ENCODE data around the gene GABRB1.
"Not testable (repeated sequence)": the region's sequence is repeated elsewhere in the genome, so short reads cannot be mapped to it uniquely, and the experiment has no call there.

Gene GABRB1

GRCh38 chr4:47378021-47378530 is 346.7 kb downstream of the GABRB1 start:
- not testable (repeated sequence) for H3K4me3 ChIP-seq (ENCODE audit: low read length in 2 of 2); H3K9ac ChIP-seq (ENCODE audit: low read length in 2 of 2); H3K4me1 ChIP-seq (ENCODE audit: control insufficient read depth, insufficient read depth, low read length); H3K27ac ChIP-seq (ENCODE audit: low read length); H3K9me3 ChIP-seq (ENCODE audit: control insufficient read depth in 2 of 2, low read length in 2 of 2); H3K27me3 ChIP-seq (ENCODE audit: control insufficient read depth in 1 of 2, insufficient read depth in 2 of 2, low read length in 2 of 2); H3K36me3 ChIP-seq (ENCODE audit: control insufficient read depth in 2 of 2, insufficient read depth in 2 of 2, low read length in 2 of 2)

DNA sequence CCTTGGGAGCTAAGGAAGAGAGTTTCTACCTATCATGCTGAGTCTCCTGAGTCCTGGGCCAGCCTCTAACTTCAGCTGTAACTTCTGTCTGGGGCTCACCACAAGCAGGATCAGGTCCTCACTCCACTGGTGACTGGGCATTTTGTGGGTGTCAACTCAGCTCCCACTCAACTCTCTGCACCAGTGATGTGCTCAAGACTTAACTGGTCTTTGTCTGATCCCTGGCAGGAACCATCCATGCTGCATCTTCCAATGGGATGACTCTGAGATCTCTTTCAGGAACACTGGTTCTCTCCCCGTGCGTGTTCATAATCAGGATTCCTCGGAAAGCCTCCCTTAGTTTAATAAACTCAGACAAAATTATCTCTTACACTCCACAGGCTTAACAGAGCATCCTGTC is 349.8 kb downstream of the GABRB1 start:
- Histone ChIP-seq H3K4me1 (ENCODE audit: control insufficient read depth, insufficient read depth, low read length) (no peaks in the 10 kb centered on the region), H3K9ac (ENCODE audit: low read length in 2 of 2) (no peak overlapping the region), H3K36me3 (ENCODE audit: control insufficient read depth in 2 of 2, insufficient read depth in 2 of 2, low read length in 2 of 2) (no peaks in the 10 kb centered on the region), H3K9me3 (ENCODE audit: control insufficient read depth in 2 of 2, low read length in 2 of 2) (no peaks in the 10 kb centered on the region), H3K4me3 (ENCODE audit: low read length in 2 of 2) (no peak overlapping the region), H3K27me3 (ENCODE audit: control insufficient read depth in 1 of 2, insufficient read depth in 2 of 2, low read length in 2 of 2) (no peaks in the 10 kb centered on the region), H3K27ac (ENCODE audit: low read length) (no peak overlapping the region)

DNA sequence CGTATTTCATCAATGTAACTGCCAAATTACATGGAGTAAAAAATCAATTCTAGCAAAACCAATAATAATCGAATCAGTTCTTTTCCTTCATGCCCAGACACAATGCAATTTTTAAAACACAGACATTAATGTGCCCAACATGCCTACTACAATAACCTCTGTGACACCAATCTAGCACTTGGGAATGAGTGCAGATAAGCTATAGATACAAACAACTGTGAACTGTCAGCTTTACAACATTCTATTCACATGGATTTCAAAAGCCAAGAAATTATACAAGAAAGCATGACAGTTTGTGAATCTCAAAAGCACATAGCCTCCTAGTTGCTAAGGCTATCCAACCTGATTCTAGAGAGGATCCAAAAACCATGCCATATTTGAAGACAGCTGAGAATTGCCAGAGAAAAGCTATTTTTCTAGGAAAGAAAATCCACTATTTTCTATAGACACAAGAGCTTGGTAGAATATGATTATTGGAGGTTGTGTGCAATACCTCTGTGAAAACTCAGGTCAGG is 351.5 kb downstream of the GABRB1 start:
- no peak overlapping the region for H3K9ac ChIP-seq (ENCODE audit: low read length in 2 of 2)
- no peaks in the 10 kb centered on the region for H3K27me3 ChIP-seq (ENCODE audit: control insufficient read depth in 1 of 2, insufficient read depth in 2 of 2, low read length in 2 of 2)
- no peak overlapping the region for H3K4me3 ChIP-seq (ENCODE audit: low read length in 2 of 2)
- H3K9me3 ChIP-seq (ENCODE audit: control insufficient read depth in 2 of 2, low read length in 2 of 2), result no peaks in the 10 kb centered on the region
- no peaks in the 10 kb centered on the region for H3K4me1 ChIP-seq (ENCODE audit: control insufficient read depth, insufficient read depth, low read length)
- no peak overlapping the region for H3K27ac ChIP-seq (ENCODE audit: low read length)
- no peaks in the 10 kb centered on the region for H3K36me3 ChIP-seq (ENCODE audit: control insufficient read depth in 2 of 2, insufficient read depth in 2 of 2, low read length in 2 of 2)

DNA sequence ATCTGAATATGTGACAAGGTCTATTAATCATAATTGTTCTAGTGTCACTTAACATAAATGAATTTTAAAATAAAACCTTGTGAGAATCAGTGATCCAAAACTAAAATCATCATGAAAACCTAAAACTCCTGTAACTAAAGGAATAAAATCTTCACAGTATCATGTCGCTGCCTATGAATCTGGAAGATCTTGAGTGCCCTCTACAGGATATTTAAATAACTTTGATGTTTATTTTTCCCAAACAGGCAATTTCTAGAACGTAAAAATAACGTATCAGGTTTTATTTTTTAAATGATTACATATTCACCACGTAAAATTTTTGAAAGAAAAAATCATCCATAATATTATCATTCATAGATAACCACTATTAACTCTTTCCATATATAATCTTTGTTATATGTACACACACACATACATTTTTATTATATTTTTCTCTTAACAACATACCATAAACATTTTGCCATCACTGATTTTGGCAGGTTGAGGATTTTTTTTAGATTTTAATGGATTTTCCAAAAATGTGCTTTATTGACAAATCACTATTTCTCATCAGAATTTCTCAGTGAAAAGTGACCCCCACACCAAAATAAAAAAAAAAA is 352.6 kb downstream of the GABRB1 start:
- no peak overlapping the region for H3K27ac ChIP-seq (ENCODE audit: low read length)
- H3K9ac ChIP-seq (ENCODE audit: low read length in 2 of 2), result no peak overlapping the region
- H3K36me3 ChIP-seq (ENCODE audit: control insufficient read depth in 2 of 2, insufficient read depth in 2 of 2, low read length in 2 of 2), result no peaks in the 10 kb centered on the region

DNA sequence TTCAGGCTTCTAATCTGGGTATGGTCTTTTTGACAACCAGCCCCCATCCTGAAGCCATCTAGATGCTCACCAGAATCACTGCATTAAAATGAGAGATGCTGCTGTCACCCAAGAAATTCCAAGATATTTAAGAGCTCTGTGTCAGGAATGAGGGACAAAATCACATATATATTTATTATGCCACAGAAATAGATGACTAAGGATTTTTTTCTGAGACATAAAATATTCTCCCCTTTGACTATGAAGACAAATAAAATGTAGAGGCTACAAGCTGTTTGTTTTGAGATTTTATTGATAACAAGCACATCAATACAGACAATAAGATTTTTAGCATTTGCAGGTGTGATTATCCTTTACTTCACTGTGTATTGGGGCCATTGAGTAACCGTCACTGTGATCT is 354.8 kb downstream of the GABRB1 start:
- H3K9me3 ChIP-seq (ENCODE audit: control insufficient read depth in 2 of 2, low read length in 2 of 2), result no peaks in the 10 kb centered on the region
- H3K27ac ChIP-seq (ENCODE audit: low read length), result no peak overlapping the region
- no peaks in the 10 kb centered on the region for H3K4me1 ChIP-seq (ENCODE audit: control insufficient read depth, insufficient read depth, low read length)
- H3K9ac ChIP-seq (ENCODE audit: low read length in 2 of 2), result no peak overlapping the region
- H3K4me3 ChIP-seq (ENCODE audit: low read length in 2 of 2), result no peak overlapping the region
- H3K36me3 ChIP-seq (ENCODE audit: control insufficient read depth in 2 of 2, insufficient read depth in 2 of 2, low read length in 2 of 2), result no peaks in the 10 kb centered on the region
- no peaks in the 10 kb centered on the region for H3K27me3 ChIP-seq (ENCODE audit: control insufficient read depth in 1 of 2, insufficient read depth in 2 of 2, low read length in 2 of 2)

More for the DNA sequence above, 352.6 kb downstream of the GABRB1 start:
- no peaks in the 10 kb centered on the region for H3K4me1 ChIP-seq (ENCODE audit: control insufficient read depth, insufficient read depth, low read length)
- H3K4me3 ChIP-seq (ENCODE audit: low read length in 2 of 2), result no peak overlapping the region
- no peaks in the 10 kb centered on the region for H3K9me3 ChIP-seq (ENCODE audit: control insufficient read depth in 2 of 2, low read length in 2 of 2)
- no peaks in the 10 kb centered on the region for H3K27me3 ChIP-seq (ENCODE audit: control insufficient read depth in 1 of 2, insufficient read depth in 2 of 2, low read length in 2 of 2)

- Histone ChIP-seq H3K4me1 (ENCODE audit: control insufficient read depth, insufficient read depth, low read length) (no peaks in the 10 kb centered on the region), H3K9ac (ENCODE audit: low read length in 2 of 2) (no peak overlapping the region), H3K4me3 (ENCODE audit: low read length in 2 of 2) (no peak overlapping the region), H3K27ac (ENCODE audit: low read length) (no peak overlapping the region), H3K27me3 (ENCODE audit: control insufficient read depth in 1 of 2, insufficient read depth in 2 of 2, low read length in 2 of 2) (no peaks in the 10 kb centered on the region), H3K9me3 (ENCODE audit: control insufficient read depth in 2 of 2, low read length in 2 of 2) (no peaks in the 10 kb centered on the region), H3K36me3 (ENCODE audit: control insufficient read depth in 2 of 2, insufficient read depth in 2 of 2, low read length in 2 of 2) (no peaks in the 10 kb centered on the region)
These were observed 355.3 kb downstream of the GABRB1 start for GRCh38 chr4:47386561-47387235.

DNA sequence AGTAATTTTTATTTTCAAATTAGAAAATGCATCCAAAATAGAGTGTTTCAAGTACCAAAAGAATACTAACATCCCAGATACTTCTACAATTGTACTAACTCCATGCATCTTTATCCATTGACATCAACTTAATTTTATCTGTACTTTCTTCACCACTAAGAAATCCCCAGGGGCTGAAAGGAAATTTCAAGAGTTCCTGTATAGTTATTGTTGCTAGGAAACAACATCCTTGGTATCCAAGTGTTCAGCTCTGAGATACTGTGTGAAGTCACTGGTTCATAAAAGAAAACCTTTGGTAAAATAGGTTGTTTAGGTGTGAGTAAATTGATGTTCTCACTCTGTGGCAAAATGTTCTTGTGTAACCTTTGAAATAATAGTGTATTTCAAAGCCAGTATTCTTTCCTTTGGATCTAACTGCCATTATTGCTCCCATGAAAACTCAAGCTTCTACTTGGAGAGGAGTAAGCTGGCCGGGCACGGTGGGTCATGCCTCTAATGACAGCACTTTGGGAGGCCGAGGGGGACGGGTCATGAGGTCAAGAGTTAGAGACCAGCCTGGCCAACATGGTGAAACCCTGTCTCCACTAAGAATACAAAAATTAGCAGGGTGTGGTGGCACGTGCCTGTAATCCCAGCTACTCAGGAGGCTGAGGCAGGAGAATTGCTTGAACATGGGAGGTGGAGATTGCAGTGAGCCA is 359.2 kb downstream of the GABRB1 start:
- Histone ChIP-seq H3K36me3 (ENCODE audit: control insufficient read depth in 2 of 2, insufficient read depth in 2 of 2, low read length in 2 of 2) (no peaks in the 10 kb centered on the region), H3K27ac (ENCODE audit: low read length) (no peak overlapping the region), H3K4me3 (ENCODE audit: low read length in 2 of 2) (no peak overlapping the region), H3K9ac (ENCODE audit: low read length in 2 of 2) (no peak overlapping the region), H3K9me3 (ENCODE audit: control insufficient read depth in 2 of 2, low read length in 2 of 2) (no peaks in the 10 kb centered on the region), H3K4me1 (ENCODE audit: control insufficient read depth, insufficient read depth, low read length) (no peaks in the 10 kb centered on the region), H3K27me3 (ENCODE audit: control insufficient read depth in 1 of 2, insufficient read depth in 2 of 2, low read length in 2 of 2) (no peaks in the 10 kb centered on the region)

GRCh38 chr4:47391256-47391655 is 359.9 kb downstream of the GABRB1 start:
- Histone ChIP-seq H3K4me1 (ENCODE audit: control insufficient read depth, insufficient read depth, low read length) (no peaks in the 10 kb centered on the region), H3K36me3 (ENCODE audit: control insufficient read depth in 2 of 2, insufficient read depth in 2 of 2, low read length in 2 of 2) (no peaks in the 10 kb centered on the region), H3K27ac (ENCODE audit: low read length) (no peak overlapping the region), H3K9me3 (ENCODE audit: control insufficient read depth in 2 of 2, low read length in 2 of 2) (no peaks in the 10 kb centered on the region), H3K9ac (ENCODE audit: low read length in 2 of 2) (no peak overlapping the region), H3K4me3 (ENCODE audit: low read length in 2 of 2) (no peak overlapping the region), H3K27me3 (ENCODE audit: control insufficient read depth in 1 of 2, insufficient read depth in 2 of 2, low read length in 2 of 2) (no peaks in the 10 kb centered on the region)

- H3K4me3 ChIP-seq (ENCODE audit: low read length in 2 of 2), result no peak overlapping the region
- H3K27ac ChIP-seq (ENCODE audit: low read length), result no peak overlapping the region
- H3K9me3 ChIP-seq (ENCODE audit: control insufficient read depth in 2 of 2, low read length in 2 of 2), result no peaks in the 10 kb centered on the region
- no peak overlapping the region for H3K9ac ChIP-seq (ENCODE audit: low read length in 2 of 2)
- no peaks in the 10 kb centered on the region for H3K4me1 ChIP-seq (ENCODE audit: control insufficient read depth, insufficient read depth, low read length)
- H3K27me3 ChIP-seq (ENCODE audit: control insufficient read depth in 1 of 2, insufficient read depth in 2 of 2, low read length in 2 of 2), result no peaks in the 10 kb centered on the region
- no peaks in the 10 kb centered on the region for H3K36me3 ChIP-seq (ENCODE audit: control insufficient read depth in 2 of 2, insufficient read depth in 2 of 2, low read length in 2 of 2)
These were observed 375.0 kb downstream of the GABRB1 start for GRCh38 chr4:47406408-47406807.

DNA sequence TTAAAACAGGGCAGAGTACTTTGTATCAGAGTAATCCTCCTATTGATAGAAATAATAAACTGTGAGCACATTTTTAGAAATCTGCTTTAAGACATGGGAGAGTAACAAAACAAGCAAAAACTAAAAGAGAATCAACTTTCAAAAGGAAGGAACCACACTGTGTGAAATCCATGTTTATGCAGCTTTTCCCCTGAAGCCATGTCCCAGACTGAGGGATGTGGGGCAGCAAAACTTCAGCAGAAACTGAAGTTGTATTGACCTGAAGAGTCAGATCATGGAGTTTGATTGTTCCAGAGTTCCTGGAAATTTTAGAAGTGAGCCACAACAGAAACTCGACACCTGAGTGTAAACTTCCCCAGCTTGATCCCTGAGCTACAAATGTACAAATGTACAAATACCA is 378.9 kb downstream of the GABRB1 start:
- Histone ChIP-seq H3K9ac (ENCODE audit: low read length in 2 of 2) (no peak overlapping the region), H3K4me3 (ENCODE audit: low read length in 2 of 2) (no peak overlapping the region), H3K36me3 (ENCODE audit: control insufficient read depth in 2 of 2, insufficient read depth in 2 of 2, low read length in 2 of 2) (no peaks in the 10 kb centered on the region), H3K27ac (ENCODE audit: low read length) (no peak overlapping the region), H3K4me1 (ENCODE audit: control insufficient read depth, insufficient read depth, low read length) (no peaks in the 10 kb centered on the region), H3K27me3 (ENCODE audit: control insufficient read depth in 1 of 2, insufficient read depth in 2 of 2, low read length in 2 of 2) (no peaks in the 10 kb centered on the region), H3K9me3 (ENCODE audit: control insufficient read depth in 2 of 2, low read length in 2 of 2) (no peaks in the 10 kb centered on the region)
